GM21447 (cell line): ENCODE measurements around the gene RIMBP2.

ENCODE experiments used
- ATAC-seq: cut with Tn5 transposase; IDR thresholded peaks from one replicate; pipeline ENCODE4 v1.9.1; 2021; ENCODE audit not compliant: unreplicated experiment

The RIMBP2 gene

DNA sequence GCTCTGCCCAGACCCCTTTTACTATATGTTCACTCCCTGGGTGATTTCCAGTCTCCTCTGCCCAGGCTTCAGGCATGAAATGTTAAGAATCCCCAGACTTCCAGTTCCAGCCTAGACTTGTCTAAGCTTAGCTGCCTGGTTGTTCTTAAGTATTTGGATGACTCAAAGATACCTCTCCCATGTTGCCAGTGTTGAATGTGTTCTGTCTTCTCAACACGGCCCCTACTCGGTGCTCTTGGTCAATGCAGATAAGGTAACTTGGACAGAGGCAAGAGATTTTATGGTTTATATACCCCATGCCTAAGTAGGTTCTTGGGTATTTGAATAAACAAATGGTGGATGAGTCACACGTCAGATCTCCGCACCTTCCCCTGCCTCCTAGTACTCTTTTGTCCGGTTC lies 364.8 kb downstream of the RIMBP2 start:
- ATAC-seq = no peak

DNA sequence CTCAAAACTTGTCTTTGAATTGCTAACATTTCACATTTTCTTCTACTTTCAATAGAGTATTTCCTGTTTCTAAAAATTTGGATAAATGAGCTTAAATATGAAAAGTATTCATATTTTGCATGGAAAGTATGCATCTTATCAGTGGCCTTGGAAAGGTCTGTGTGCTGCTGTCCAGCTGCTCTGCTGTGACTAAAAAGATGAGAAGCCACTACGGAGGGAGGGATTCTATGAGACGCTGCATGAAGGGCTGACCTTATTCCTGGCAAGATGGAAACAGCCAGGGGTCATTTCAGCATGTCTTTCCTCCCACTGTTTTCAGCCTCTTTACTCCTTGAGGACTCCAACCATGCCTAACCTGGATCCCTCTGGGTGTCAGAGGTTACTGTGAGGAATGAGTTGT lies 365.4 kb downstream of the RIMBP2 start:
- ATAC-seq = no peak

DNA sequence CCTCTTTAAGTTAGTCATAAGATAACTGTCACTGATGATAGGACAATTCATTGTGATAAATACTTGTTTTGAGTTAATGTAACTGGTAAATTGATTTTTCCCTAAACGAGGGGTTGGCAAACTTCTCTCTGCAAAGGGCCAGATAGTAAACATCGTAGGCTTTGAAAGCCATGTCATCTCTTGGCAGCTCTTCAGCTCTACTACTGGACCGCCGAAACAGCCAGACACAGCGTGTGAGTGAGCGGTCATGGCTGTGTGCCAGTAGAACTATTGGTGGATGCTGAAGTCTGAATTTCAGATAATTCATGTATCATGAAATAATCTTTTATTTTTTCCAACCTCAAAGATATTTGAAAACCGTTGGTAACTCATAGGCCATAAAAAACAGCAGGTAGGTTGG lies 368.5 kb downstream of the RIMBP2 start:
- no peak for ATAC-seq
